ENCODE results near the gene STT3B.

The STT3B gene

GRCh38 chr3:31508452-31509146, 24.1 kb upstream of the STT3B start:
- DNase-seq (ENCODE audit: low read depth, low spot score), result no peak
- TF ChIP-seq EZH2 (IDR thresholded peaks at IDR 0.05) (no peak), FOXP2 (optimal IDR thresholded peaks at IDR 0.05; ENCODE audit: control extremely low read depth, extremely low read length, insufficient read depth) (no peak), POLR2AphosphoS5 (IDR thresholded peaks at IDR 0.05; ENCODE audit: borderline replicate concordance, low read depth, low read length) (no peak)
- H3K27ac ChIP-seq, result no peak overlapping the region
- no peak overlapping the region for H3K4me3 ChIP-seq
- no peak overlapping the region for H3K9ac ChIP-seq (ENCODE audit: insufficient read length)
- no peaks in the 10 kb centered on the region for H3K9me3 ChIP-seq (ENCODE audit: low read depth, low read length)
- H3K36me3 ChIP-seq (ENCODE audit: insufficient read depth, low read length), result no peaks in the 10 kb centered on the region

- no peak overlapping the region for H3K9ac ChIP-seq (ENCODE audit: insufficient read length)
- no peaks in the 10 kb centered on the region for H3K36me3 ChIP-seq (ENCODE audit: insufficient read depth, low read length)
- no peak overlapping the region for H3K4me3 ChIP-seq
- TF ChIP-seq FOXP2 (optimal IDR thresholded peaks at IDR 0.05; ENCODE audit: control extremely low read depth, extremely low read length, insufficient read depth), result no peak
- TF ChIP-seq EZH2 (IDR thresholded peaks at IDR 0.05), result no peak
- TF ChIP-seq POLR2AphosphoS5 (IDR thresholded peaks at IDR 0.05; ENCODE audit: borderline replicate concordance, low read depth, low read length), result no peak
- DNase-seq (ENCODE audit: low read depth, low spot score), result no peak
- H3K27ac ChIP-seq, result no peak overlapping the region
- H3K9me3 ChIP-seq (ENCODE audit: low read depth, low read length), result no peaks in the 10 kb centered on the region
These were observed 23.5 kb upstream of the STT3B start for GRCh38 chr3:31509147-31509728.

DNA sequence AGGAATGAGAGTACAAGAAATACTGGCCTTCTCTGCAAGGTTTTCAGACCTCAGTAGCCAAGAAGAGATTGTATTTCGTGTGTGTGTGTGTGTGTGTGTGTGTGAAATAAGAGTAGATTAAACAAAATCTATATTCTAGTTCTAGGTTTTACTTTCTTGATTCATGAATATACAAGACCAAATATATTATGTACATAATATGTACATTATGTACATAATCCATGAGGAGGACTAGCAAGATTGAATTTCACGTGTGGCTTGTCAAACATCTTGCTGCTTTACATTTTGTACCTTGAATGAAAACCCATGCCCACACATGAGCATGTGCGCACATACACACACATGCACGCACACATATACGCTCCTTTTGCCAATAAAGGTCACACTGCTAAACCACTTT, 18.2 kb upstream of the STT3B start:
- no peaks in the 10 kb centered on the region for H3K9me3 ChIP-seq (ENCODE audit: low read depth, low read length)
- H3K9ac ChIP-seq (ENCODE audit: insufficient read length), result no peak overlapping the region
- H3K27ac ChIP-seq, result no peak overlapping the region

DNA sequence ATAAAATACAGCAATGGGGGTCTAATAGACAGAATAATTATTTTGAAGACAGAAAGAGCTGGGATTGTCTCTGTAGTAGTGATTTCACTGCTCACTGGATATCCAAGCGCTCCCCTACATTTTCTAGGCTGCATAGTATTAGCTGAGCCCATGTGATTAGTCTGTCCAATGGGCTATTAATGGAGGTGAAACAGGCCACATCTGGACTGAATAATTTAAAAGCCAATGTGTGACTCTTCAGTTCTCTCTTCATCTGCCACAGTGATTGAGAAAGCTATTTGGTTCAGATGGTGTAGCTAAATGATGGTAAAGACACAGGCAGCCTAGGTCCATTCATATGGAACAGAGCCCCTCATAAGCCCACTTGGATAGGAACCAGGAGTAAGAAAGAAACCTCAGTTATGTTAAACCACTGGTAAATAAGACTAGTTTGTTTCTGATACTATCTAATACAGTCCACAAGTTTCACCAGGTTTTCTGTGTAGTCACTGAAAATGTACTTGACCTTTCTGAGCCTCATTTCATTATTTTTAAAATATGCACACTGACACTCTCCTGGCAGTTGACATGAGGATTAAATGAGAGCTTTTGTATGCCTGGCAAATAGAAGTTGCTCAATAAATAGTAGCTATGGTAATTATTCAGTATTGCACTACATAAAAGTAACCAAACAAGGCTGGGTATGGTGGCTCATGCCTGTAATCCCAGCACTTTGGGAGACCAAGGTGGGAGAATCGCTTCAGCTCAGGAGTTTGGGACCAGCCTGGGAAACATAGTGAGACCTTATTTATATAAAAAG, 17.0 kb upstream of the STT3B start:
- TF ChIP-seq FOXP2 (optimal IDR thresholded peaks at IDR 0.05; ENCODE audit: control extremely low read depth, extremely low read length, insufficient read depth), result no peak
- TF ChIP-seq EZH2 (IDR thresholded peaks at IDR 0.05), result no peak
- TF ChIP-seq POLR2AphosphoS5 (IDR thresholded peaks at IDR 0.05; ENCODE audit: borderline replicate concordance, low read depth, low read length), result no peak
- no peak for DNase-seq (ENCODE audit: low read depth, low spot score)
- no peaks in the 10 kb centered on the region for H3K9me3 ChIP-seq (ENCODE audit: low read depth, low read length)
- no peaks in the 10 kb centered on the region for H3K36me3 ChIP-seq (ENCODE audit: insufficient read depth, low read length)
- no peak overlapping the region for H3K4me3 ChIP-seq
- H3K9ac ChIP-seq (ENCODE audit: insufficient read length), result no peak overlapping the region
- no peak overlapping the region for H3K27ac ChIP-seq

More for the DNA sequence above, 18.2 kb upstream of the STT3B start:
- TF ChIP-seq EZH2 (IDR thresholded peaks at IDR 0.05) (no peak), POLR2AphosphoS5 (IDR thresholded peaks at IDR 0.05; ENCODE audit: borderline replicate concordance, low read depth, low read length) (no peak), FOXP2 (optimal IDR thresholded peaks at IDR 0.05; ENCODE audit: control extremely low read depth, extremely low read length, insufficient read depth) (no peak)
- Histone ChIP-seq H3K4me3 (no peak overlapping the region), H3K36me3 (ENCODE audit: insufficient read depth, low read length) (no peaks in the 10 kb centered on the region)
- no peak for DNase-seq (ENCODE audit: low read depth, low spot score)

GRCh38 chr3:31516757-31517156, 16.0 kb upstream of the STT3B start:
- Histone ChIP-seq H3K36me3 (ENCODE audit: insufficient read depth, low read length) (no peaks in the 10 kb centered on the region), H3K4me3 (no peak overlapping the region), H3K27ac (no peak overlapping the region), H3K9me3 (ENCODE audit: low read depth, low read length) (no peaks in the 10 kb centered on the region), H3K9ac (ENCODE audit: insufficient read length) (no peak overlapping the region)
- no peak for DNase-seq (ENCODE audit: low read depth, low spot score)
- TF ChIP-seq POLR2AphosphoS5 (IDR thresholded peaks at IDR 0.05; ENCODE audit: borderline replicate concordance, low read depth, low read length), result no peak
- TF ChIP-seq FOXP2 (optimal IDR thresholded peaks at IDR 0.05; ENCODE audit: control extremely low read depth, extremely low read length, insufficient read depth), result no peak
- no peak for TF ChIP-seq EZH2 (IDR thresholded peaks at IDR 0.05)

GRCh38 chr3:31521468-31521867, 11.3 kb upstream of the STT3B start:
- H3K4me3 ChIP-seq, result no peak overlapping the region
- no peak overlapping the region for H3K9ac ChIP-seq (ENCODE audit: insufficient read length)
- H3K9me3 ChIP-seq (ENCODE audit: low read depth, low read length), result no peaks in the 10 kb centered on the region
- TF ChIP-seq FOXP2 (optimal IDR thresholded peaks at IDR 0.05; ENCODE audit: control extremely low read depth, extremely low read length, insufficient read depth), result no peak
- TF ChIP-seq EZH2 (IDR thresholded peaks at IDR 0.05), result no peak
- no peak for TF ChIP-seq POLR2AphosphoS5 (IDR thresholded peaks at IDR 0.05; ENCODE audit: borderline replicate concordance, low read depth, low read length)
- no peak for DNase-seq (ENCODE audit: low read depth, low spot score)
- H3K27ac ChIP-seq, result no peak overlapping the region
- H3K36me3 ChIP-seq (ENCODE audit: insufficient read depth, low read length), result no peaks in the 10 kb centered on the region

DNA sequence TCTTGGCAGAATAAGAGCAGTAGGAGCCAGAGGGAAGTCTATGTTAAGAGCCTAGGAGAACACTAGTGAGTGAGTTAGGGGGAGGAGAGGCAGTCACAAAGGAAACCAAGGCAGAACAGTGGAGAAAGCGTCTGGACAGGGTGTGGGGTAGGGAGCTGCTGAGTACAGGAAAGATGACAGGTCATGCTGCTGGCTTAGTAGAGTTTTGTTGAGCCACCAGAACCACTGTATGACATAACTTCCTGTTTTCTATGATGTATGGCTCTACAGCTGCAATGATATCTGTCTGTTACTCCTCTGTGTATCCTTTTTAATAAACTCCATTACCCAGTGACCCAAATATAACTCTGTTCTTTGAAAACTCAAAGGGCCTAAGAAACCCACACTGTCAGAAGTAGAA, 10.6 kb upstream of the STT3B start:
- H3K27ac ChIP-seq, result no peak overlapping the region
- TF ChIP-seq FOXP2 (optimal IDR thresholded peaks at IDR 0.05; ENCODE audit: control extremely low read depth, extremely low read length, insufficient read depth) (no peak), EZH2 (IDR thresholded peaks at IDR 0.05) (no peak), POLR2AphosphoS5 (IDR thresholded peaks at IDR 0.05; ENCODE audit: borderline replicate concordance, low read depth, low read length) (no peak)
- H3K9ac ChIP-seq (ENCODE audit: insufficient read length), result no peak overlapping the region
- no peak for DNase-seq (ENCODE audit: low read depth, low spot score)
- no peaks in the 10 kb centered on the region for H3K9me3 ChIP-seq (ENCODE audit: low read depth, low read length)
- no peak overlapping the region for H3K4me3 ChIP-seq
- no peaks in the 10 kb centered on the region for H3K36me3 ChIP-seq (ENCODE audit: insufficient read depth, low read length)

GRCh38 chr3:31523543-31523942, 9.2 kb upstream of the STT3B start:
- no peak overlapping the region for H3K9ac ChIP-seq (ENCODE audit: insufficient read length)
- TF ChIP-seq EZH2 (IDR thresholded peaks at IDR 0.05) (no peak), POLR2AphosphoS5 (IDR thresholded peaks at IDR 0.05; ENCODE audit: borderline replicate concordance, low read depth, low read length) (no peak)

More at GRCh38 chr3:31523543-31523942, 9.2 kb upstream of the STT3B start:
- DNase-seq (ENCODE audit: low read depth, low spot score), result no peak
- no peak overlapping the region for H3K4me3 ChIP-seq
- no peaks in the 10 kb centered on the region for H3K36me3 ChIP-seq (ENCODE audit: insufficient read depth, low read length)
- H3K27ac ChIP-seq, result no peak overlapping the region
- no peaks in the 10 kb centered on the region for H3K9me3 ChIP-seq (ENCODE audit: low read depth, low read length)
